Mucosa of descending colon (tissue), 3 donors: ENCODE results near the gene AOPEP. TPM values are rescaled to one million over a fixed set of nuclear protein-coding genes. Genes with fewer than 3 reads are reported as not detected.
A peak's percentile ranks its signal among the peaks of the same experiment; 100 is the strongest.

Experiments
- ATAC-seq: fragments of 200-7000 bp; cut with Tn5 transposase; one replicate; pipeline ENCODE4 v1.9.1; 2020; ENCODE audit warnings: mild to moderate bottlenecking, moderate library complexity
- DNase-seq, 3 donors: peaks; one replicate each; pipeline ENCODE4 v3.0.0-alpha.2; 2020
- H3K36me3 ChIP-seq: fragments of 200-600 bp; one replicate; pipeline ENCODE4 v1.8.0; 2021; ENCODE audit warnings: low read depth, mild to moderate bottlenecking
- H3K4me1 ChIP-seq: fragments of 200-600 bp; one replicate; pipeline ENCODE4 v1.8.0; 2021; ENCODE audit warnings: low read depth, mild to moderate bottlenecking
- H3K4me3 ChIP-seq: fragments of 200-600 bp; one replicate; pipeline ENCODE4 v1.8.0; 2021; ENCODE audit warnings: mild to moderate bottlenecking
- H3K9me3 ChIP-seq: fragments of 200-600 bp; one replicate; pipeline ENCODE4 v1.8.0; 2021; ENCODE audit warnings: mild to moderate bottlenecking
- CTCF ChIP-seq: fragments of 200-600 bp; IDR thresholded peaks from one replicate; pipeline ENCODE4 v1.8.0; 2022; ENCODE audit warnings: antibody characterized with exemption, mild to moderate bottlenecking
- intact Hi-C, 2 donors: fragments of 100-400 bp; cut with DNase I in 1 of 2; cut with micrococcal nuclease in 1 of 2; formaldehyde crosslinking; loops; one replicate each; pipeline versions ENCODE4 v1.11.0 to v1.11.1; 2022; cut with DNase I, micrococcal nuclease
- total RNA-seq, 3 donors: library from RNA; stranded (reverse); fragmentation: NEBNext Ultra II Directional in 2 of 3; extraction: Animal tissue kit (Norgen Biotek cat#: 25700) in 2 of 3; gene quantifications; one replicate each; pipeline versions ENCODE4 v1.2.1 to v1.2.4, GENCODE V29; 2021 to 2023
- donor health status: DM: no; HTN: no; CAD: no; lungs with moderate emphysema.
- donor health status: DM: no; HTN: no; CAD: no.
- donor health status: DM: no; HTN: yes; CAD: no.

AOPEP gene
- total RNA-seq, 3 donors from 2014 or later = 47.5 to 102 (median 57.8) TPM

- intact Hi-C loops = no loop called here
- peak; percentile 58 to 65 (median 60) for DNase-seq
- H3K36me3 ChIP-seq = no peaks in the 10 kb centered on the region
- H3K4me1 ChIP-seq = peaks cover 18% of the 10 kb centered on the region
- no peak for TF ChIP-seq CTCF
- ATAC-seq = peak; percentile 91
- no peak overlapping the region for H3K4me3 ChIP-seq
- no peaks in the 10 kb centered on the region for H3K9me3 ChIP-seq
These were observed 140.9 kb downstream of the AOPEP start for GRCh38 chr9:94867281-94867841.

GRCh38 chr9:94867842-94868312 lies 141.4 kb downstream of the AOPEP start:
- Histone ChIP-seq H3K4me3 (no peak overlapping the region), H3K4me1 (peaks cover 18% of the 10 kb centered on the region), H3K36me3 (no peaks in the 10 kb centered on the region), H3K9me3 (no peaks in the 10 kb centered on the region)
- no peak for TF ChIP-seq CTCF
- DNase-seq (peak in 1 of 3 donors; percentile 25), ATAC-seq (peak; percentile 45)
- intact Hi-C loops = no loop called here

GRCh38 chr9:94868464-94868863 lies 142.0 kb downstream of the AOPEP start:
- Histone ChIP-seq H3K4me3 (no peak overlapping the region), H3K36me3 (no peaks in the 10 kb centered on the region), H3K4me1 (peaks cover 18% of the 10 kb centered on the region), H3K9me3 (no peaks in the 10 kb centered on the region)
- ATAC-seq (no peak), DNase-seq (no peak)
- no peak for TF ChIP-seq CTCF
- intact Hi-C loops = no loop called here

GRCh38 chr9:94869415-94869843 lies 142.9 kb downstream of the AOPEP start:
- ATAC-seq (no peak), DNase-seq (no peak)
- intact Hi-C loops = no loop called here
- Histone ChIP-seq H3K36me3 (no peaks in the 10 kb centered on the region), H3K9me3 (no peaks in the 10 kb centered on the region), H3K4me1 (peaks cover 18% of the 10 kb centered on the region), H3K4me3 (no peak overlapping the region)
- TF ChIP-seq CTCF = no peak

GRCh38 chr9:94870465-94870792 lies 143.9 kb downstream of the AOPEP start:
- ATAC-seq = no peak
- Histone ChIP-seq H3K9me3 (no peaks in the 10 kb centered on the region), H3K4me3 (no peak overlapping the region), H3K4me1 (peaks cover 18% of the 10 kb centered on the region), H3K36me3 (no peaks in the 10 kb centered on the region)
- no peak for DNase-seq
- intact Hi-C loops = no loop called here
- no peak for TF ChIP-seq CTCF
